Hindlimb muscle (tissue), 1 donor: ENCODE results near the gene ATF6B. TPM values are rescaled to one million over a fixed set of nuclear protein-coding genes. Genes with fewer than 3 reads are reported as not detected.
"Not testable (repeated sequence)": the region's sequence is repeated elsewhere in the genome, so short reads cannot be mapped to it uniquely, and the experiment has no call there.

Experiments used
- DNase-seq: peaks from one replicate; pipeline ENCODE4 v3.0.0-alpha.2; 2013
- polyA plus RNA-seq: library from polyadenylated mRNA; unstranded; fragments of 120-200 nt; gene quantifications from one replicate; pipeline ENCODE4 v1.2.1, GENCODE V29; 2013; ENCODE audit not compliant: insufficient read length

Gene ATF6B
- polyA plus RNA-seq, 1 donor = 49.0 TPM

DNA sequence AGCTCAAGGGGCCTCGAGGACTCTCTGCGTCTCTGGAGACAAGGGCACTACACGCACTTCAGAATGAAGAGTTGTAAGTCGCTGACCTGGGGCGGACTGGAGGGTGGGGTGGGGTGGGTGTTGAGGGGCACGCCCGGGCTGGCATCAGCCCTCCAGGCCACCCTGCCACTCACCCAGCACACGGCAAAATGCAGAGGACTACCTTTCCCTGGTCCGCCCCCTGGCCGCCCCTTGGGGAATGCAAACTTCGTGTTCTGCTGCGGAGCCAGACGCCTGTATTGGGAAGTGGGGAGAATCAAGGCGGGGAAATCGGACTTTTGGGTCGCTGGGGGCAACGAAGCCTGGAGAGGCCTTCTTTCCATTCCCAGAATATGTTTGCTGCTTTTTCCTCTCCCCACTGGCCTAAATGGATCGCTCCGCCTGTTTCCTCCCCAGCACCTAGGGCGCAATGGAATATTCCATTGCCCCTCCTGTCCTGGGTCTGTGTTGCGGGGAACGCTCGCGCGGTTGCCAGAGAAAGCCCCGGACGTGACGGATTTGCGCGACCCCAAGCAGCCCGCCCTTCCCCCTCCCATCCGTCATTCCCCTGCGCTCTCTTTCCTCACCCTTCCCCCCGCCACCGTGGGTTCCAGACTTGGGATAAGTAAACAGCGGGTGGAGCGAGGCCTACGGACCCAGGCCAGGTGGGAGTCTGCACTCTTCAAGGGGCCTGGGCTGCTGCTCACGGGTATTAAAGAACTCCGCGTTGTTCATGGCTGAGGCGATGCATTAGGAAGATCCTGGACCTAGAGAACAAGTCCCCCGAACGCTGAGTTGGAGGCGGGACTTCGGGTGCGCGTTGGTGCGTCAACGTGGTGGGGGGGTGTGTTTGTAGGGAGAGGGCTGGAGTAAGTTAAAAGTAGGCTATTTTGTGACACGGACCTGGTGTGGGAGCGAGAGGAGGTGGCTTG lies 25.8 kb upstream of the ATF6B start, which contains the start of gene PPT2:
Gene PPT2 (plus strand): TSS at position 578 of the 950 bp plus-strand sequence. CDS start 454 bp downstream, outside the sequence.
- DNase-seq = peak; percentile 97

DNA sequence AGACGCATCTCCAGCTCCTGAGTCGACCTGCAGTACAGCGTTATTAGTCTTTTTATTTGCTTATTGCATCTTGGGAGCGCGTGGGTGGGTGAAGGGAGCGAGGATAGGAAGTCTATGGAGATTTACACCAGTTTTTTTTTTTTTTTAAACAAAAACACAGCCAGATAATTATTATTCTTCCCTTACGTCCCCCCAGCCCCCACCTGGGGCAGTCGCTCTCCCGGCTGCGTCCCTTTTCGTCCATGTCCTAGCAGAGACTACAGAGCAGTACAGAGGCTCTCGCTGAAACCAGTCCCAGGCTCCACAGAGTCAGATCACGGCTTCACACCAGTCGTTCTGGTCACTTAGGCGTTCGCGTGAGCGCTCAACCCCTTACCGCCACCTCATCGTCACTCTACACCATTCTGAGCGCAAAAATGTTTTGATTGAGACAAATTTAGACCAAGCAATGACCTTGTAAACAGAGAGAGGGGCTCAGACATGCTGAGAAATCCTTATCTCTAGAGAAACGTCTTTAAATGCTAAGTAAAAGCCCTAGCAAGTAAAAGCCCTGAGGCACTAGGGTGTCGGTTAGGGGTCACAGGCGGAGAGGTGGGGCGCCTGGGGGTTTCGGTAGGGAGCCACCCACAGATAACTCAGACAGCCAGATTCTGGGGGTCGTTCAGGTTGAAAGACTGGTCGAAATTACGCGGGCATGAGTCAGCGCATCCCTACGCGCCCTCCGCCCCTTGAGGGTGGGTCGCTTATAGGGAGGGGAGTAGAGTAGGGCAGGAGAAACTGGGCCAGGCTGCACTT lies 24.9 kb upstream of the ATF6B start:
- no peak for DNase-seq

GRCh38 chr6:32151863-32152768 lies 24.1 kb upstream of the ATF6B start, which contains the start of gene PRRT1:
Gene PRRT1, minus strand, starts transcription at chr6:32151939. Its CDS starts 112 bp downstream, at chr6:32151827.
- no peak for DNase-seq

- DNase-seq = no peak
Observed at GRCh38 chr6:32151181-32151862, 23.3 kb upstream of the ATF6B start.

DNA sequence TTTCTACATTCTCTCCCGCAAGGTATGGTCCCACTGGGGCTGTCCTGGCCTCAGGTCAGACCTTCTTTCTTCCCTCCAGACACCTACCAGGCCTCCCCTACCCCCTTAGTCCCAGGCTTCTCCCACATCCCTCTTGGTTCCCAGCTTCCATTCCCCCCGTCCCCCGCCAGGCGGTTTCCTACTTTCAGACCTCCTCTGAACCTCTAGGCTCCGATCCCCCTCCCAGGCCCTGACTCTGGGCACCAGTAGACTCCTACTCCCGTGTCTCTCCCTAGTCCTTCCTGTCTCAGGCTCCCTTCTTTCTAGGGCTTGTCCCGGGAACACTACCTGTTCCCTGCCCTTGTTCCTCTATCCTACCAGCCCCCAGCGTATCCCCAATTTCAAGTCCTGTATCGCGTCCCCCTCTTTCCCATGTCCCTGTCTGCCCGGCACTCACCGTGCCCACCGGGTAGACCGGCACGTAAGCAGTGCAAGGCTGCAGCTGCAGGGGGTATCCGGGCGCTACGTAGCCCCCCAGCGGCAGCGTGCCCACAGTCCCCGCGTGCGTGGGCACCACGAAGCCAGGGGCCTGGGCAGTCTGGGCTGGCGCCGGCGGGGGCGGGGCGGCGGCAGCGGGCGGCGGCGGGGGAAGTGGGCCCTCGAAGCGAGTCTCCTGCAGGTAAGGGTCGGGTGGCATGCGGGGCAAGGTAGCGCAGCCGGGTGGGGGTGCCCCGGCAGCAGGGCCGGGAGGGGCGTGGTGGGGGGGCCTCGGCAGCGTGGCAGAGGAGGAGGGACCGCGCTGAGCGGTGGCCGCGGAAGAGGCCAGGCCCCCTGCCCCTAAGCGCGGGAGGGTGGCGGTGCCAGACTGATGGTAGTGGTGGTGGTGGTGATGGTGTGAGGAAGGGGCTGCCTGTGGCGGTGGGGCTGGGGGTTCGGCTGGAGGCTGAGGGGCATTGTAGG lies 22.2 kb upstream of the ATF6B start:
- no peak for DNase-seq

GRCh38 chr6:32149092-32149755 lies 21.2 kb upstream of the ATF6B start:
- no peak for DNase-seq

GRCh38 chr6:32148289-32149091 lies 20.4 kb upstream of the ATF6B start:
- peak; percentile 64 for DNase-seq

- no peak for DNase-seq
Observed at GRCh38 chr6:32147401-32148132, 19.5 kb upstream of the ATF6B start.

- DNase-seq = no peak
Observed at GRCh38 chr6:32146687-32147086, 18.6 kb upstream of the ATF6B start.

GRCh38 chr6:32146287-32146686 lies 18.2 kb upstream of the ATF6B start:
- no peak for DNase-seq

- not testable (repeated sequence) for DNase-seq
Observed at GRCh38 chr6:32144238-32144637, 16.2 kb upstream of the ATF6B start.

DNA sequence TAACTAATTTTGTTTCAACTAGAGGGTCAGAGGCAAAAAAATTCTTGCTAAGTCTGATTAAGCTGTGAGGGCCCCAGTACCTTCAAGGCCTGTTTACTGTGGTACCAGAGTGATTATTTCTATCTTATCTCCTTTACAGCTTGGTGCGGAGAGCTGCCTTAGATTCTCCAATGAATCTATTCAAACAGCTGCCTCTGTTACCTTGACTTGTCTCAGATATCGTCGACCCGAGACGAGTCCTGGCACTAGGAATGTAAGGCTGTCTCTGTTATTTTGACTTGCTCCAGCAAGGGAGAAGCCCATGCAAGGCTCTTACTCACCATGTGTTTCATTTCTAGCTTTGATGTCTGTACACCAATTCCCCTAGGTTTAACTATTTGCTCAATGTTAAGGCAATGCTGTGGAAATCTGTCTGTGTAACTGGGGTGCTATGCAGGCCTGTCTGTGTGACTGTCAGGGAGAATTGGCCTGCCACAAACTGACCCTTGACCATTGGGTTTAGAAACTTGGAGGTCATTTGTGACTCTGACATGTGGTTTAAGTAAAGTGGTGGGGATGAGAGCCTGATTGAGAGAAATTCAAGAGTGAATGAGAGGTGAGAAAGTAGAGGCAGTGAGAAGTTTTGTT lies 12.5 kb upstream of the ATF6B start:
- no peak for DNase-seq

DNA sequence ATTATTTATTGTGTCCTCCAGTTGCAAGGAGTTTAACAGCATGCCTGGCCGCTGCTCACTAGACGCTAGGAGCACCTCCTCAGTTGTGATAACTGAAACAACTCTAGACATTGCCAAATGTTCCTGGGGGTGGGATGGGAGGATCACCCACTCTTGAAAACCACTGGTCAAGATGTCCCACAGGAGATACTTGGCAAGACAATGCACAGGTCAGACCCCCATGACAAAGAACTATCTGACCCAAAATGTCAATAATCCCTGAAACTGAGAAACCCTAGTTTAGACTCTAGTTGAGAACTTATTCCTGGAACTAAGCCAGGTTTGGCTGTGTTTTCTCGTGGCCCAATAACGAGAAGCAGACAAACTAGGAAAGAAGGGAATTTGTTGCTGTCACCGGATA lies 11.5 kb upstream of the ATF6B start:
- no peak for DNase-seq

GRCh38 chr6:32137454-32137853 lies 9.4 kb upstream of the ATF6B start:
- DNase-seq = no peak

- DNase-seq = no peak
Observed at GRCh38 chr6:32133786-32134185, 5.7 kb upstream of the ATF6B start.

DNA sequence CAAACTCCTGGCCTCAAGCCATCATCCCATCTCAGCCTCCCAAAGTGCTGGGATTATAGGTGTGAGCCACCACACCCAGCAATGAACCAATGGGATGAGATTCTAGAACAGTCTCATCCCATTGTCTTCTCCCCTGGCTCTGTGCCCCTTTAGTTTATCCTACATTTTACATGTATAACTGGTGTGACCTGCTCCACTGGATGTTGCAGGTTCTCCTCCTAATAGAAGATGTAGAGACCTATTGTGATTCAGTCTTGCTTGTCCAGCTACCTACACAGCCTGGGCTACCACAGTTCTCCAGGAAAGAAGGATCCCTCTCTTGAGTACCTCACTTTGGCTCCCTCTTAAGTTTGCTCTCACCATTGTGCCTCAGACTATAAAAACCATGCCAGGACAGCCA lies 4.1 kb upstream of the ATF6B start:
- DNase-seq = no peak

- no peak for DNase-seq
Observed at GRCh38 chr6:32131439-32131948, 3.4 kb upstream of the ATF6B start.
